GM12892 (cell line): ENCODE measurements around the gene DCST1.
A peak's percentile ranks its signal among the peaks of the same experiment; 100 is the strongest.

ENCODE experiments used
- DNase-seq: peaks from one replicate; pipeline ENCODE4 v3.0.0; 2011; ENCODE audit not compliant: insufficient read length
- FAIRE-seq: peaks from 2 replicates; lab custom pipeline; 2011; peaks lifted over from hg19 to GRCh38; lab: Jason Lieb, UNC
- POLR2A ChIP-seq: IDR thresholded peaks from 2 replicates; pipeline ENCODE4 v1.6.1; 2011; ENCODE audit warnings: low read depth, low read length, control low read depth
- POLR2AphosphoS5 ChIP-seq: IDR thresholded peaks from 2 replicates; pipeline ENCODE4 v1.6.1; 2011; ENCODE audit warnings: low read depth, low read length, control low read depth
- TAF1 ChIP-seq: IDR thresholded peaks from 2 replicates; pipeline ENCODE4 v1.6.1; 2011; ENCODE audit warnings: low read depth, mild to moderate bottlenecking, control low read depth, low read length, borderline replicate concordance

The DCST1 gene

GRCh38 chr1:155077346-155077745 is 43.7 kb downstream of the DCST1 start:
- FAIRE-seq (no peak), DNase-seq (no peak)
- TF ChIP-seq TAF1 (no peak), POLR2AphosphoS5 (no peak), POLR2A (no peak)

DNA sequence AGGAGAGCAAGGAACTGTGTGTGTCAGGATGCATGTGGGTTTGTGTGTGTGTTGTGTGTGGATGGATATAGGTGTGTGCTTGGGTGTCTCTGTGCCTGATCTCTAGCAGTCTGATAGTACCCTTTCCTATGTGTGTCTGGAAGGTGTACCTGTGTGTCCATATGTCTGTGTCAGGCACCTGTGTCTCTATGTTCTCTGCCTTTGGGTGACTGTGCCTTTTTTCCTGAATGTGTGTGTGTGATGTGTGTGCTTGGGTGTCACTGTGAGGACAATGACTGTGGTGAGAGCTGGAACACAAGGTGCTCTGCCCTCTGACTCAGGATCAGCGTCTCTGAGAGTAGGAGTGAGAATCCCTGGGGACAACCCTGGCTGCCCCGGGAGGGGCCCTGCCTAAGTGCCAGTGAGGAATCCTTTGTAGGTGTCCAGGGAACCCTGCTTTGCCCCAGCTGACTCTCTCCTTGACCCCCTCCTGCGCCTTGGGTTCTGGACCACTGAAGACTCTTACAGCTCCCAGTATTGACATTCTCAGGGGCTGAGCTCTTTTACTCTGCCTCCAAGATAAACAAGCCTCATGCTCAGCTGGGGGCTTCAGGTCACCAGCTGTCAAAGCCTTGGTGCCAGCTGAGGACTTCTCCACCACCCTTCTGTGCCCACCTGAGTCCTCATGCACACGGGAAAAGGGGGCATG is 44.3 kb downstream of the DCST1 start:
- TF ChIP-seq POLR2AphosphoS5 (no peak), TAF1 (no peak), POLR2A (no peak)
- DNase-seq (no peak), FAIRE-seq (no peak)

DNA sequence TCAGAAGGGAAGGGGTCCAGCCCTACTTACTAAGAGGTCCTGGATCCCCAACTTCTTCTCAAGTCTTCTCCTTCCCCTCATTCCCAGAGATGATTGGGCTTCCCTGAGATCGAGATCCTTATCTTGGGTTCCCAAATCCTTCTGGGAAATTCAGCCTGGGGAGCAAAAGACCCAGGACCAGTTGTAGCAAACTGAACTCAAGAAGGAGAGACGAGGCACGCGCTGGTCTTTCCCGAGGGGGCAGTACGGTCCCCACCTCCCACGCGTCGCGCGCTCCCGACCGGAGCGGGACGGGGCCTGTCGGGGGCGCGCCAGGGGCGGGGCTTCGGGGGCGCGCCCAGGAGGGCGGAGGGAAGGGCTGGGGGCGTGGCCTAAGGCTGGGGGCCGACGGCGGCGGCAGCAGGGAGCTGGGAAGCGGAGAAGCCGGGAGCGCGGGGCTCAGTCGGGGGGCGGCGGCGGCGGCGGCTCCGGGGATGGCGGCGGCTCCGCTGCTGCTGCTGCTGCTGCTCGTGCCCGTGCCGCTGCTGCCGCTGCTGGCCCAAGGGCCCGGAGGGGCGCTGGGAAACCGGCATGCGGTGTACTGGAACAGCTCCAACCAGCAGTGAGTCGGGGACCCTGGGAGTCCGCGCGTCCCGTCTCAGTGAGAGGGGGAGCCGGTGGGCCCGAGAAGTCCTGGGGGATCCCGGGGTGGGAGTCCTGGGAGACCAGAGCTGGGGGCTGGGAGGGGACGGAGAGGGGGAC is 45.0 kb downstream of the DCST1 start, which contains the start of gene EFNA3:
EFNA3 (plus strand) TSS at position 369 of the 741 bp plus-strand sequence; CDS start at position 474, 105 bp downstream.
- DNase-seq (peak; percentile 93), FAIRE-seq (peak; percentile 73)
- no peak for TF ChIP-seq POLR2A
- TF ChIP-seq POLR2AphosphoS5: no peak

- TF ChIP-seq POLR2A (no peak), POLR2AphosphoS5 (no peak), TAF1 (no peak)
- no peak for FAIRE-seq
- DNase-seq: no peak
These were observed 45.5 kb downstream of the DCST1 start for GRCh38 chr1:155079210-155079486.

GRCh38 chr1:155079487-155080311 is 46.1 kb downstream of the DCST1 start:
- FAIRE-seq: peak; percentile 42
- TF ChIP-seq POLR2A: no peak
- DNase-seq: no peak

DNA sequence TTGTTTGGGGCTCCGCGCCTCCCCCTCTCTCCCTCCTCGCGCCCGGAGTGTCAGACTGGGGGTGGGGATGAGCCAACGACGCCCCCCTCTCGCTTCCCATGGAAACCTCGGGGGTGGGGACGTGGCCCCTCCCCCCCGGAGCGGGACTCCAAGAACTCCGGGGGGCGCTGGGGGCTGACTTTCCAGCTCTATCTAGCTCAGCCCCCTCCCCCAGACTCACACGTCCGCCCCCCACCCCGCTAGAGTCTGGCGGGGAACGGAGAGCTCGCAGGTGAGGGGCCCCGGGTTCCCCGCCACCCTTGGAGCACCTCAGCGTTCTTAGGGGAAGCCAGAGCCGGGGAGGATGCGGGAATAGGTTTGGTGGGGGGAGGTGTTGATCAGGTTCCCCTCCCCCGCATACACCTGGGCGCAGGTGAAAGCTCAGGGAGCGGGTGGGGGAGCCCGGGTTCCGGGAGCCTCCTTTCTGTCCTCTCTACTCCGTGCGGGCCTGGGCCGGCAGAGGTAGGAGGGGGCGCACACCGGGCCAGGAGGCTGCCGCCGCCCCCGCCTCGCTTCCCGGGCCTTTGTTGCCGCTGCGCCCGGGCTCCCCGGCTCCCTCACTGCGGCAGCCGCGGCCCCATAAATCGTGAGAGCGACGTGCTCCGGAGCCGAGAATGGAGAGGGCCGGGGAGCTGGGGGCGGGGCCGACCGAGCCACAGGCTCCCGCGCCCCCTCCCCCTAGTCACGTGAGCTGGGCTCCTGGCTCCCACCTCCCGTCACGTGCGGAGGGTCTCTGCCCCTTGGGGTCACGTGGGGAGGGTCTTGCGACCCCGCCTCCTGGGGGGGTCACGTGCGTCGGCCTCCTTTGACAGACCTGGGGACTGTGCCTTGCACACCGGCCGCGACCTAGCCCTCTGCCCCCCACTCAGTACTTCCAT is 46.9 kb downstream of the DCST1 start:
- no peak for DNase-seq
- FAIRE-seq: no peak
- no peak for TF ChIP-seq POLR2AphosphoS5
- no peak for TF ChIP-seq POLR2A
- TF ChIP-seq TAF1: no peak

- no peak for DNase-seq
- FAIRE-seq: no peak
- no peak for TF ChIP-seq POLR2A
- no peak for TF ChIP-seq POLR2AphosphoS5
- no peak for TF ChIP-seq TAF1
These were observed 48.1 kb downstream of the DCST1 start for GRCh38 chr1:155081472-155082300.

DNA sequence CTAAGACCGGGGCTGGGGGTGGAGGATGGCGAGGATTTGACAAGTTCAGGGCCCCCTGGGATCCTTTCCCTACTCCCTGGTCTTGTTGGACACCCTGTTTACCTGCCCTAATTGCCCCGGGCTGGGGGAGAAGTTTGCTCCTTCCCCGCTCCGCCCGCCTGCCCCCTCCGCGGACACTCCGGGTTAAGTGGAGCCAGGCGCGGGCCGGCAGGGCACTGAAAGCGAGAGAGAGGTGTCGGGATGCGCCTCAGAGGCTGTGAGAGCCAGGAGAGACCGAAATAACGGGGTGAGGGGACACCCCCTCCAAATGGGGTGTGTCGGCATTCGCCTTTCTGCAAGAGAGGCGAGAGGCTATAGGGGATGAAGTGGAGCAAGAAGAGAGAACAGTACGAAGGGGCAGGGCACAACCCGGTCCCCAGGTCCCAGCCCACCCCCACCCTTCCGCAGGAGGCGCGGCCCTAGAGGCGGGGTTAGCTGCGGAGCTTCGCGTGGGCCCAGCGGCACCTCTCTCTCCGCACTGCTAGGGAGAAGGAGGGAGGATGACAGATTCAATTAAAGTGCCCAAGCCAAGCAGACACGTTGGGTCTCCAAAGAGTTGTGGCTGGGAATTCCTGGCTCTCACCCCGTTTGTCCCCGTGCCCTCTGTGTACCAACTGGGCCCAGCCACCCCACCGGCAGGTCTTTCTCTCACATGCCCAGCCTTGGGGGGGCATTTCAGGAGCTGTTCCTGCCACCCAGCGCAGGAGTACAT is 48.9 kb downstream of the DCST1 start:
- DNase-seq (no peak), FAIRE-seq (no peak)
- TF ChIP-seq POLR2A: no peak
- no peak for TF ChIP-seq POLR2AphosphoS5
- no peak for TF ChIP-seq TAF1

DNA sequence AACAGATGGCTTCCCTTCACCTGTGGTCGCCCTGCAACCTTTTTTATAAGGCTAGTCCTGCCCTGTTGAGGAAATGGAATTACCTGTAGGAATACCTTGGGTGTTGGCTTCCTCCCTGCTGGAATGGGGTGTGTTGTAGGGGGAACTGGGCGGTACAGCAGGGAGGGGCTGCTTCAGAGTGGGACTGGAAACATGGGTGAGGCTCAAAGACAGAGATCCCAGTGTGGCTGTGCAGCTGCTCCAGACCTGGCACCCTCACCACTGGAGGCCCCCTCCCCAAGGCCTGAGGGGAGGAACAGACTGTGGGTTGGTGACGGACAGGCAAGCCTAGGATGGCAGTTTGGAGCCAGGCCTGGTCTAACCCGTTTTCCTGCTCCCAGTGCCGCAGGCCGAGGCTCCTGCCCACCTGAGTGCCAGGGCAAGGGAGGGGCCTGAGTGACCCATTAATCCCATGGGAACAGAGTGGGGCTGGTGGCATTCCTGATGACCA is 49.5 kb downstream of the DCST1 start:
- DNase-seq (no peak), FAIRE-seq (no peak)
- TF ChIP-seq POLR2A (no peak), TAF1 (no peak), POLR2AphosphoS5 (no peak)
